ENCODE data around the gene GPR39. TPM values are rescaled to one million over a fixed set of nuclear protein-coding genes. Genes with fewer than 3 reads are reported as not detected.

The GPR39 gene
- total and polyA plus RNA-seq, 2 donors (not counting 1 experiment from before 2014, with no cell fraction given) = 1.00 to 1.3 TPM

- no peak for TF ChIP-seq CTCF (conservative IDR thresholded peaks at IDR 0.05 in 1 of 2, IDR thresholded peaks at IDR 0.05 in 1 of 2; ENCODE audit: low read depth in 1 of 2, low read length in 2 of 2)
- TF ChIP-seq EZH2 (IDR thresholded peaks at IDR 0.05; ENCODE audit: low read length, missing control alignments) = no peak
- no peak overlapping the region for H3K4me3 ChIP-seq (replicated peaks in 1 of 4; ENCODE audit: control extremely low read depth in 1 of 4, insufficient read depth in 1 of 4, low read depth in 3 of 4, low read length in 4 of 4)
- H3K9me3 ChIP-seq (ENCODE audit: control insufficient read depth, insufficient read depth, low read depth, low read length) = no peaks in the 10 kb centered on the region
- no peaks in the 10 kb centered on the region for H3K27me3 ChIP-seq (ENCODE audit: control insufficient read depth, insufficient read depth, low read length)
- H4K20me1 ChIP-seq (ENCODE audit: control insufficient read depth, extremely low read depth, insufficient read depth, low read length) = no peaks in the 10 kb centered on the region
- H3K4me2 ChIP-seq (ENCODE audit: extremely low read depth, insufficient read depth, low read length) = no peak overlapping the region
- H2AFZ ChIP-seq (ENCODE audit: low read length) = no peak overlapping the region
- H3K79me2 ChIP-seq (ENCODE audit: control insufficient read depth, insufficient read depth, low read length) = no peaks in the 10 kb centered on the region
- no peaks in the 10 kb centered on the region for H3K36me3 ChIP-seq (ENCODE audit: control insufficient read depth, insufficient read depth, low read length)
- no peak overlapping the region for H3K27ac ChIP-seq (ENCODE audit: insufficient read depth, low read length)
- DNase-seq (ENCODE audit: low read depth in 2 of 2) = peak in 1 of 2 donors; percentile 67
- peaks cover 7% of the 10 kb centered on the region for H3K4me1 ChIP-seq (ENCODE audit: control insufficient read depth, extremely low read depth, insufficient read depth, low read length)
- no peak overlapping the region for H3K9ac ChIP-seq (ENCODE audit: insufficient read depth, low read length)
These were observed 251.1 kb downstream of the GPR39 start for GRCh38 chr2:132667706-132668105.

GRCh38 chr2:132668189-132668823 lies 251.7 kb downstream of the GPR39 start:
- DNase-seq (ENCODE audit: low read depth in 2 of 2) = peak in 1 of 2 donors; percentile 67

More at GRCh38 chr2:132668189-132668823, 251.7 kb downstream of the GPR39 start:
- Histone ChIP-seq H3K4me3 (replicated peaks in 1 of 4; ENCODE audit: control extremely low read depth in 1 of 4, insufficient read depth in 1 of 4, low read depth in 3 of 4, low read length in 4 of 4) (peak overlapping the region in 1 of 4 experiments; percentile 27), H3K4me1 (ENCODE audit: control insufficient read depth, extremely low read depth, insufficient read depth, low read length) (peaks cover 7% of the 10 kb centered on the region), H3K9me3 (ENCODE audit: control insufficient read depth, insufficient read depth, low read depth, low read length) (no peaks in the 10 kb centered on the region), H3K27me3 (ENCODE audit: control insufficient read depth, insufficient read depth, low read length) (no peaks in the 10 kb centered on the region), H3K4me2 (ENCODE audit: extremely low read depth, insufficient read depth, low read length) (no peak overlapping the region), H4K20me1 (ENCODE audit: control insufficient read depth, extremely low read depth, insufficient read depth, low read length) (no peaks in the 10 kb centered on the region), H3K9ac (ENCODE audit: insufficient read depth, low read length) (no peak overlapping the region), H3K27ac (ENCODE audit: insufficient read depth, low read length) (no peak overlapping the region), H3K79me2 (ENCODE audit: control insufficient read depth, insufficient read depth, low read length) (no peaks in the 10 kb centered on the region), H3K36me3 (ENCODE audit: control insufficient read depth, insufficient read depth, low read length) (no peaks in the 10 kb centered on the region), H2AFZ (ENCODE audit: low read length) (no peak overlapping the region)
- TF ChIP-seq CTCF (conservative IDR thresholded peaks at IDR 0.05 in 1 of 2, IDR thresholded peaks at IDR 0.05 in 1 of 2; ENCODE audit: low read depth in 1 of 2, low read length in 2 of 2) (peak in 1 of 2 donors; percentile 43), EZH2 (IDR thresholded peaks at IDR 0.05; ENCODE audit: low read length, missing control alignments) (peak; percentile 7)
